M059J (cell line): Measurements from ENCODE around the gene MEIS1. TPM values are rescaled to one million over a fixed set of nuclear protein-coding genes. Genes with fewer than 3 reads are reported as not detected.
A peak's percentile ranks its signal among the peaks of the same experiment; 100 is the strongest.

Experiments used
- DNase-seq: peaks from one replicate; pipeline ENCODE4 v3.0.0-alpha.2; 2012; ENCODE audit warnings: low read depth
- total RNA-seq: library from RNA; depleted of rRNA; stranded (reverse); fragments of >200 nt; shearing (Covaris generic); gene quantifications from 2 replicates; pipeline ENCODE4 v1.2.3, GENCODE V29; 2014

The MEIS1 gene
- total RNA-seq, 1 experiment from 2014 or later = 3.4 TPM

DNA sequence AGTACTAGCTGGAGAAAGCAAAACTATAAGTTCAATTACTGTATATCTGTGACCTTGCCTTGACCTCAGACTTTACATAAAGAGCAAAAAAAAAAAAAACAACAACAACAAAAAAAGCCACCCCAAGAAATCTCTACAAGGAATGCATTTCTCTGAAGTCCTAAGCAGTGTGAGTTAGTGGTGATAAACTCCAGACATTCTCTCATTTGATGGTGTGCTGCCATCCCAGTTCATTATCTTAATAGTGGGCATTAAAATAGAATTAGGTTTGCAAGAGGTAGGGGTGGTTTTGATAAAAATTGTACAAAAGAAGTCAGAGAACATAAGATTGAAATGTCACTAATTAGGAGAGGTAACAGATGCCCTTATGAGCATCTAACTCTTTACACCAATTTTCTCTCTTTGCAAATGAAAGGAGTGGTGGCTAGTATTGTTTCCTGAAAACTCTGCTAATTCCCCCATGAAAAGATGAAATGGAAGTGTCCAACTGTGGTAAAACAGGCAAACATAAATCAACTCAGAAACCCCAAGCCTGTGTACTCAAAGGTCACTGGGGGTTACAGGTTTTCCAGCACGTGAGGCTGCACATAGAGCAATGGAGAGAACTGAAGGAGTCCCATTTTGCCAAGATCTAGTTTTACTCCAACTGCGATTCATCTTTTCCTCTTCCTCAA, 131.9 kb downstream of the MEIS1 start:
- DNase-seq = no peak

DNA sequence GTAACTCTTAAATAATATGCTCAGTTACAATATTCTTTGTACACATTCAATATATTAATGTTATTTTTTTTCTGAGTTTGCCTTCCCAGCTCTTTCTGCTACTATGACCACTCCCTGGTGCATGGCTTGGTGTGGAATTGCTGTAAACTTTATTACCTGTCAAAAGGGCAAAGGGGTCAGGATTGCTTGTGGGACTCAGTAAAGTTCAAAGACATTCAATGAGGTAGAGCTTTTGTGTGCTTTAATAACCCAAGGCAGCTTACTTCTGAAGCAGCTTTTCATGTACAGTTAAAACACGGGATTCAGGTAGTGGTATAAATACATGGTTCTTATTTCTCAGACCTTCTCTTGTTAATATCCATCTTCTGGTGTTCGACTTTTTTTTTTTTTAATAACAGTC, 132.8 kb downstream of the MEIS1 start:
- no peak for DNase-seq

DNA sequence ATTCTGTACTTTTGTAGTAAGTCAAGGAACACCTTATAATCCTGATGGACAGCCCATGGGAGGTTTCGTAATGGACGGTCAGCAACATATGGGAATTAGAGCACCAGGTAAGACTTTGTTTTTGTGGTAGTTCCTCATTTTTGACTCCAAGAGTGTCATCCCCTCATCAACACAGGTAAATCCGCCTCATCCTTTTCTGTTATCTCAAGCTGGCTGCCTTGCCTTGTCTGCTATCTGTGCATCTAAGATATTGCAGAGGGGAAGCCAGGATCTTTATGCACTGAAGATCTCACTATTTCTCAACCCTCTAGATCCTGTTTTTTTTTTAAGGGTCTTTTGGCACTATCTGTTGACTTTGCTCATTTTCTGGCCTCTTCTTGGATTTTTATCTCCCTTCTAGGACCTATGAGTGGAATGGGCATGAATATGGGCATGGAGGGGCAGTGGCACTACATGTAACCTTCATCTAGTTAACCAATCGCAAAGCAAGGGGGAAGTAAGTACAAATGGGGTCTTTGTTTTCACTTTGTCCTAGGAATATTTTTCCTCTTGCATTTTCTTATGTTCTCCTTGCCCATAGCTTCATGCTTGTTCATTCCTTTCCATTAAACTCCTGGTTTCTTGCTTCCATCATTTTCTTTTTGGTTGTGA, 133.8 kb downstream of the MEIS1 start:
- no peak for DNase-seq

DNA sequence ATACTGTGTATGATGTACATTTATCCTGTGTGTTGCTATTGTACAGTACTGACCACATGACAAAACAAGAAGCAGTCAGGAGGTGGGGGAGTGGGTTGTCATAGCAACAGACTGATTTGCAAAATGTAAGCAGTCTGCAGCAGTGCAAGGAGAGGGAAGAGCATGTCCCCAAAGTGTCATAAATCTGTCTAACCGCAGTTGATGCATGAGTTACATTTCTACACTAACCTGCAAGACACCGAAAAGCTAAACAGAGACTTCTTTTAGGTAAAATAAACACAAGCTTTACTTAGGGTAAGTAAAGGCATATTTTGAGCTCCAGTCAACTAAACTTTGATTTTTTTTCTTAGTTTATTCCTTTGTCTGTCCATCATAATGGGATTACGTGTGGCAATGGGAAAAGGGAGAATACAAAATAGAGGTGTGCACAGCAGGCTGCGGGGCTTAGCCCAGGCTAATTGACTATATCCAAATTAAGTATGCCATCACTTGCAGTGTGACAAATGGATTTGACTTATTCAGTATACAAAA, 134.5 kb downstream of the MEIS1 start:
- DNase-seq = peak; percentile 73

DNA sequence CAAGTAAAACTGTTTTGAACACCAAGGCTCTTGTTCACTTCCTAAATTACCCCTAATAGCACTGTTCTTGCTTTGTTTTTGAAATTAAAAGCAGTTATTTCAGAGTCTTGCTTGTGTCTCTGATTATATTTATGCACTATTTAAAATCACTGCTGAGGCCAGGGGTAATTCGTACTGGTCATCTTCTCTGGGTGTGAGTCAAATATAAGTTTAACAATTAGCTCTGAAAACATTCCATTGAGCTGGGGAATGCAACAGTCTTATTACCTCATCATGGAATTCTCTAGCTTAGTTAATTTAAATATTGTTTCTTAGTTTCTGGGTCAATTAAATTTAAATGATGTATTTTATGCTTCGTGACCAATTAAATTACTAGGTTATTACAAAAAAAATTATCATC, 135.0 kb downstream of the MEIS1 start:
- no peak for DNase-seq

DNA sequence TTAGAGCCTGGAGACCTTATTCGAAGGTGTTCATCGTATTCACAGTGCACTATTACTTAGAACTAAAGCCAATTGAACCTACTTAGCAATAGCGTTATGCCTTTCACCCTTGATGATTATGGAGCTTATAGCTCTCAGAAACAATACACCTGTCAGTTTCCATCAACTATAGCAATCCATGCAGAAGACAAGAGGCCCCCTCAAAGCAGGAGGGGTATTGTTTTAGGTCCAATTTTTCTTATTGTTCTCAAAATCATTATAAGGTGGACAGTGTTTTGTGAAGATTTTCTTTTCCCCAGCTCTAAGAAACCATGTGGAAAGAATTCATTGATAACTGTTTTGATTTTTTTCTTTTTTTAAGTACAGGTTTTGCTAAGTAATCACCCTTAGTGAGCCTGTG, 135.5 kb downstream of the MEIS1 start:
- no peak for DNase-seq

DNA sequence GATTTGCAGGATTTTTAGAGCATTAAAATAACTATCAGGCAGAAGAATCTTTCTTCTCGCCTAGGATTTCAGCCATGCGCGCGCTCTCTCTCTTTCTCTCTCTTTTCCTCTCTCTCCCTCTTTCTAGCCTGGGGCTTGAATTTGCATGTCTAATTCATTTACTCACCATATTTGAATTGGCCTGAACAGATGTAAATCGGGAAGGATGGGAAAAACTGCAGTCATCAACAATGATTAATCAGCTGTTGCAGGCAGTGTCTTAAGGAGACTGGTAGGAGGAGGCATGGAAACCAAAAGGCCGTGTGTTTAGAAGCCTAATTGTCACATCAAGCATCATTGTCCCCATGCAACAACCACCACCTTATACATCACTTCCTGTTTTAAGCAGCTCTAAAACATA, 137.0 kb downstream of the MEIS1 start:
- no peak for DNase-seq

DNA sequence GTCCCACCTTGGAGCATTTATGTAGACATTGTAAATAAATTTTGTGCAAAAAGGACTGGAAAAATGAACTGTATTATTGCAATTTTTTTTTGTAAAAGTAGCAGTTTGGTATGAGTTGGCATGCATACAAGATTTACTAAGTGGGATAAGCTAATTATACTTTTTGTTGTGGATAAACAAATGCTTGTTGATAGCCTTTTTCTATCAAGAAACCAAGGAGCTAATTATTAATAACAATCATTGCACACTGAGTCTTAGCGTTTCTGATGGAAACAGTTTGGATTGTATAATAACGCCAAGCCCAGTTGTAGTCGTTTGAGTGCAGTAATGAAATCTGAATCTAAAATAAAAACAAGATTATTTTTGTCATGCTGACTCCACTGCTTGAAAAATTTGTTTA, 137.5 kb downstream of the MEIS1 start:
- DNase-seq = no peak

DNA sequence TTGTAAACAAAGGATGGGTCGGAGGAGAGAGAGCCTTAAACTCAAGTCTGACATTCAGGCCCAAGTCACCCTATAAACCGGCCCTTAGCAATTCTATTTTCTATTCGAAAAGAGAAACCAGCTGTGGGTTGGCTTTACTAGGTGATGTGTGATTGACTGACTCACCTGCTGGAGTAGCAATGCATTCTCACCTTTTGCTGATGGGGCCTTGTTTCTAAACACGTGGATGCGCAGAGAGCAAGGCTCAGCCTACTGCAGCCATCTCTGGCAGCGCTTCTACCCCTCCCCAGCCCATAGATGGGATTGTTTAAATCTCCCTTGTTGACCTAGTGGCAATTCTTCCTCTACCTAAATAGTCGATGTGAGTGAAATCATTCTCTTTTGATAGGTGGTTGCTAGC, 138.5 kb downstream of the MEIS1 start:
- DNase-seq = no peak

DNA sequence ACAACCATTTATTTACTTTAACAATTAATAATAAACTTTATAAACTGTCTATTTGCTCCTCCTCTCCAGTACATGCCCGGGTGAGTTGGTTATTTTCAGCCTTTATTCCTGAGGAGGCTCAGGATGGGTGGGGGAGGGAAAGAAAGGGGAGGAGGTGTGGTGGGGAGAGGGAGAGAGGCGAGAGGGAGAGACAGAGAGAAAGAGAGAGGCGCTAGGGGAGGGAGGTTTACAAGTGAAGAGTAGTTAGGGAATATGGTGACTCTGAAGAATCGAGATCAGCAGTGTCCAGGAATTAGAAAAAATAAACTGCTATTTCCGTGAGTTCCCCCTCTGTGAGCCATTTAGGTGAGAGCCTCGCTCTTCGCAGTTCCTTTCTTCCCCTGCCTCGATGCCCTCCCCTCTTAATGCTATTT, 138.9 kb downstream of the MEIS1 start:
- no peak for DNase-seq

DNA sequence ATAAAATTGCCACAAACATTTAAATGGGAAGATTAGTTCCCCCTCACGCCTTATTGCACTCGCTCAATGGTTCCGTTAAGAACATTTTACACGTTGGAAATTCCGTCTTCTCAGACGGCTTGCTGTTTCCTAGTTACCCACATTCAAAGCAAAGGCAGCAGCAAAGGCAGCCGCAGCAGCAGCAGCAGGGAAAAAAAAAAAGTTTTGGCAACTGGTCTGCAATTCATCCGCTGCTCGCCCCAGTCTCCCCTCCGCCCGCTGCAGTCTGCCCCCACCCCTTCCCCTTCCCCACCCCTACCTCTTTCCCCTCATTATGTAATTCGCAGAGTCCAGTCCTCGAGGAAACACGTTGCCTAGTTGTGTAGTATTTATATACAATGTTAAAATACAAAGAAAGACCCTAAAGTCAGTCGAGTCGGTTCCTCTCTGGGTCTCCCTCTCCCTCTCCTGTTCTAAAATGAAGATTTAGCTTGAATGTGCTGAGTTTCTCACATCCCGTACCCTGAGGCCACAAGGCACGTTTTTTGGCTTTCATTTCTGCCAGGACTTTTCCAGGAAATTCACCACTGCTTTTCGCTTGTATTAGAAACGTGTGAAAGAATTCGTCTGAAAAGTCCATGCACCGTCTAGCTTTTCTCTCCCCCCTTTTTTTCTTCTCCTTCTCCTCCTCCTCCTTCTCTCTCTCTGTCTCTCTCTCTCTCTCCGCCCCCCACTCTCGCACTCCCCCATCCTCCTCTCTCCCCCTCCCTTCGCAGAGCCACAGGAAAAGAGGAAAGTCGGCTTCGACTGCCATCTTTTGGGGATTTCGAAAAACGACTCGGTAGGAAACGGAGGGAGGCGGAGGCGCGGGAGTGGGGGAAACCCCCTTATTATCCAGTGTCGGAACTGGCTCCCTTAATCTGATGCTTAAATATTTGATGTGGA, 140.0 kb downstream of the MEIS1 start:
- DNase-seq = peak; percentile 76

DNA sequence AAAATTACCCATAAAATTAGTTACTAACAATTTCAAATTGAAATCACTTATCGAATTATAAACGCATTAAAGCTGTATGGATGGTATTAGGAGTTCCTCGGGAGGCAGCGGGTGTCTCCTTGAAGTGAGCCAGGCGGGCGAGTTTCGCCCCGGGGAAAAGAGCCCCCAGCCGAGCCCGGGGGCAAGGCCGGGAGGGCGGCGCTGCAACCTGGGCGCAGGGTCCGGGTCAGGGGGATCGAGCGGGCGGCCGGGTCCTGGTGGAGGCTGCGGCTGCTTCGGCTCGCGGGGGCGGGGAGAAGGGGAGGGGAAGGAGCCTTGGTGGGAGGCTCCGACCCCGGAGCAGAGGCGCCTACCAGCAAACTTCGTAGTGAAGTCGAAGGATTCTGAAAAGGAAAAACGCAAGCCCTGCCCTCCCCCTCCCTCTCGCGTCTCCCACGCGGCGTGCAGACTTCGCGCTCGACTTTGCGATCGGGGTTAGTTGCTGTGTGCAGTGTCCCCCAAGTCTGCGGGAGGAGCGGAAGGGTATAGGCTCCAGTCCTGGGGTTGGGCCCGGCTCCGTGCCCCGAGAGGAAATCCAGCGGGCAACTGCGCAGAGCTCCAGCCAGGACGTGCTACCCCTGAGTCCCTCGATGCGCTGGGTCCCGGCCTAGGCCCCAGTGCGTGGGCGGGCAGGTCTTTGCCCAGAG, 140.8 kb downstream of the MEIS1 start:
- peak; percentile 20 for DNase-seq

DNA sequence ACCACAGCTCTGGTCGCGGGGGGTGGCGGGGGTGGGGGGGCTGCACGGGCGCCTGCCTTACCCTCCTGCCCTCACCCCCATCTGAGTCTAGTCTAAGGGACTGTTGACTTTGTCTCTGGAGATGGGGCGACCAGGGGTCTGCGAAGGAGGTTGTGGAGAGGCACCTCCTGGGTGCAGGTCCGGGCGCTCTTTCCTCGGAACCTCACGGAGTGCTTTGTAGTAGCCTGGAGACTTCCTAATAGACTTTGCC, 141.3 kb downstream of the MEIS1 start:
- no peak for DNase-seq

DNA sequence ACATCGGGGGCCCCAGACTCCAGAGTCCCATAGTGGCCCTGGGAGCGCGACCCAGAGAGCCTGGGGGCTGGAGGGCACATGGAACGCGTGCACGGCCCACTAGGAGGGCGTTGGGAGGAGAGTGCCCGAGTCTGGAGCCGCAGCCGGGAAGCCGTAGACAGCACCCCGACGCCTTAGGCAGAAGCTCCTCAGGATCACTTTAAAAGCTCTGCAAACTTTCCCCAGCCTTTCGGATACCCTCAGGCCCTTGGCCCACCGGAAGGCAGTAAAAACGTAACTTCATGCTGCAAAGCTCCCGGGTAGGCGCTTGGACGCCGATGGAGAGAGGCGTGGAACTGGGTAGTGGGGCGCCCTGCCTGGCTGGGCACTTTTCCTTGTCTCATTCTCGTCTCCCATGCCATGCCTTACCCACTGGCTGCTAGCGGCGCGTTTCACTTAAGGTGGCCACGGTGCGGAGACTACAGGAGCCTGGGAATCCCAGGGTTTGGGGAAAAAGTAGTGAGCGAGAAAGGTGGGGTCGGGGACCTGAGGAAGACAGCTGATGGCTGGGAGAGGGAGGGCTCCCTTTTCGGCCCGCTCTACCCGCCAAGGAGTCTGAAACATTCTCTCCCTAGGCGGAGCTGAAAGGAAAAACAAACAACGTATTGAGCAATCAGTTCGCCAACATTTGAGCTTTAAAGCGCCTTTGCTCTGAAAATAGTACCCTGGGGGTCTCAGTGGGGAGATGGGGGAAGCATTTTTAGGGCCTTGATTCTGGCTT, 141.8 kb downstream of the MEIS1 start:
- DNase-seq = peak; percentile 48

DNA sequence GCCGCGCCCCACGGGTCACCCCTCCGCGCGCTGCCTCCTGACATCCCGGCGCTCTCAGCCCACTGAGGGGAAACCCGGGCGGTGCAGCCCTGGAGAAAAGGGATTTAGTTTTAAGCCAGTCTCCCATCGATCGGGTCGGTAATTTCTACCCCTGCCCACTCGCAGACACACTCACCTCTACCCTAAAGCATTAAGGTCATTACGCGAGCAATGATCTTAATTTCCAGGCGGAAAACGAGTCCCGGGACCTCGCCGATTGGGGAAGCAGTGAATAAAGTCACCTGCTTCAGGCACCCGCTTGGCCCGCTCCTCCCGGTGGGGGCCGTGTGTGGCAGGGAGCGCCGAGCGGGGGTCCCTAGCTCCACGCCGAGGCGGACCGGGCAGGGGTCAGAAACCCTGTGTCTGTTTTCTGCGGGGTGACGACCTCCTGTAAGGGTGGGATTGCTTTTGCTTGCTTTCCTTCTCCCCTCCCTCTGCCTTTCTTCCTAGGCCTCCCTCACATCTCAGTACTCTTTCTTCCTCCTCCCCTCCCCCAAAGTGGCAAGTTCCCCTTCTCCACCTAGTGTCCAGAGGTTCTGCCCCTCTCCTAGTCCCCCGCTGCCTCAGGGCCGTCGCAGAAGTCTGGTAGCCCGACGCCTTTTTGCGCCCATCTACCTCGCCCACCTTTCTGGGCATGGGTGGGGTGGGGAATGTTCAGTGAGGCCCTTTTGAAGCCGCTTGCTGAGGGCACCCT, 142.6 kb downstream of the MEIS1 start:
- peak; percentile 18 for DNase-seq

DNA sequence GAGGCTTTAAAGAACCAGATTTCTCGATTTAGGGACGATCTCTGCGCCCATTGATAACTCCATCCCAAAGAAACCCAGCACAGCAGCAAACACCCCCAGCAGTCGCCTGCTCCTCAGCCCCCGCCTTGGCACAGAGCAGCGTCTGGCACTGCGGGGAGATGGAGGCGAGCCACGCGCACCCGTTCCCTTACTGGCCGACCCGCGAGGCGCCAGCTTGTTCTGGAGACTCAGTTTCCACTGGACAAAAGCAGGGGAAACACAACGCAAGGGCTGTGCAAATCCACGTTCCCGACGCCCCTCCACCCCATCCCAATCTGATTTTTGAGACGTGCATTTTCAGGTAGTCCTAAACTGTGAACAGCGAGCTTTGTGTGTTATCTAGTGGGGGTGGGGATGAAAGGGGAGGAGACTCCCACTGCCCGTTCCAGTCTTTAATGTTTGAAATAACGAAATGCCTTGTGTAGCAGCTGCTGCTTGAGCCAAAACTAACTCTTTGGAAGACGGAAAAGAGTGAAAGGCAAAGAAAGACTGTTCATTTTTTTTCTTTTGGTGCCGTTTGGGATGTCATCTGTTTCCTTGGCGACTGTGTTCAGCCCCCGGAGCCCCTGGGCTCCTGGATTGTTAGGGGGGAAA, 143.2 kb downstream of the MEIS1 start:
- peak; percentile 20 for DNase-seq

DNA sequence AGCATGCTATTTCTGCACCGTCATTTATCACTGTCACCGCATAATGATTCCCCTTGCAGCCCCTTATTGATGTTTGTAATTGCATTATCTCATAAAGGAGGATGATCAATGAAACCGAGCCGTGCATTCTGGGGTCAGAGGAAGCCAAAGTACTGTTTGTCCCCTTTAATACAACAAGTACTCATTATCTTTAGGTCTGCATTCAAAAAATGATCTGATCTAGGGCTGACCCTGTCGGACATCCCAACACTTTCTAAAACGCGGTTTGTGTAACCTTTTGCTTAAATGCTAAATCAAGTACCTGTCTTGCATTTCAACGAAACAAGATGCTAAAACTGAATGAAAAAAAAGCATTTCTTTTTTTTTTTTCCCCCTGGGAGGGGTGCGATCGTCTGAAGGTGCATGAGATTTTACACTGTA, 143.8 kb downstream of the MEIS1 start:
- no peak for DNase-seq

DNA sequence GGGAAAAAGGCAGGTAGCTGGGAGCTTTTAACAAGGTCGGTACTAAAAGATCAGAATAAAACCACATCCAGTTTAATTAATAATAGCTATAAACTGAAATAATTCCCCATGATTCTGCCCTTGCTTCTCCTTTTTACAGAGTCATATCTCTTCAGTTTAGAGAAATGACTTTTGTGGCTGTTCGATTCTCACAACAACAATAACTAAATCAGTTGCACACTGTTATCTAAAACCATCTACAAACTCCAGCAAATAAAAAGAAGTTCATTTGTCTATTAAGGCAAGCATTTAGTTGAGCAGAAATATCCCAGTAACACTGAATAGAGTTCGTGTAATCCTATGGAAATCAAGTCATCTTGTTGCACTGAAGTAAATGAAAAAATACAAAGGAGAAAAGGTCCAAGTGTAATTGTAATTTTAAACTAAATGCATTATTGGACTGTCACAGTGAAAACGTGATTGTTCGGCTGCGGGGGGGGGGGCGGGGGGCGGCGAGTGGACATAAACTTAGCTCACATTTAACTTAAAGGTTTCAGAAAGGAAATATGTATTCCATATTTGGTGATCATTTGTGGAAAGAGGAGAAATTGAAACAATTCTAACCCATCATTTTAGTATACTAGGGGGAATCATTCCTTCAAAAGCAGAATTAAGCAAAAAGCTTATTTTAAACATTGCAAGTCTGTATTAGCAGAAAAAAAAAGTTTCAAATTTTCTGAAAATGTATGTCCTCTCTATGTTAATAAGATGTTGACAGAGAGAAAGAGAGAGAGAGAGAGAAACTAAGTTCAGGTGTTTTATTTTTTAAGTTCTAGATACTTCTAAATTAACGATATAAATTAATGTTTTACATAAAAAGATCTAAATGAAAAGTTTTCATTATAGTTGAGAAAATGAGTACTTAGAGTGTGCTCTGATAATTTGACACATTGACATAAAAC, 144.5 kb downstream of the MEIS1 start:
- no peak for DNase-seq
